Peyer's patch (tissue), 4 donors: ENCODE measurements around the gene TMTC4.

Experiments used
- POLR2A ChIP-seq, 2 donors: fragments of 450-650 bp; IDR thresholded peaks; one replicate each; pipeline ENCODE4 v1.5.1; 2017; ENCODE audit warnings: antibody characterized with exemption in 2 of 2, mild to moderate bottlenecking in 2 of 2, moderate library complexity in 2 of 2
- TF ChIP-seq, protein P1 (sequence below), 6 experiments: fragments of 450-650 bp in 4 of 6; fragments of 200-600 bp in 2 of 6; sonication (generic) in 1 of 6; IDR thresholded peaks; one replicate each; pipeline ENCODE4 v1.5.1; 2017 to 2019; ENCODE audit warnings: antibody characterized with exemption in 6 of 6, mild to moderate bottlenecking in 3 of 6, moderate library complexity in 1 of 6

DNA sequence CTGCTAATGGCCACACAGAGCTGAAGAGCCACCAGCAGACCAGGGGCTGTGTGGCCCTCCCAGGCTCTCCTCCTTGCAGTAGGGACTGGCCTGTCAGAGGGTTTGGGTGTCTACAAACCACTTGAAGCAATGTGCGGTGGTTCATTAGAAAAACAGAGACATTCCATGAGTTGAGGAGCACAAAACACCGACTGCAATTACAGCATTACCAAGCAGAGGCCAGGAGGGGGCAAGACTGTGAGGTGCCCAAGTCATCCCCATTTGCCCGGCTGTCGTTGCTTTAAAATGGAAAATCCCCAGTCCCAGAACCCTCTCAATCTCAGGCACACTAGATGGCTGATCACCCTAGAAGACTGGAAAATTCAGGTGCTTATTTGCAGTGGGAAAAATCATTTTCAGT lies 15.0 kb downstream of the TMTC4 start:
- TF ChIP-seq, protein P1, sequence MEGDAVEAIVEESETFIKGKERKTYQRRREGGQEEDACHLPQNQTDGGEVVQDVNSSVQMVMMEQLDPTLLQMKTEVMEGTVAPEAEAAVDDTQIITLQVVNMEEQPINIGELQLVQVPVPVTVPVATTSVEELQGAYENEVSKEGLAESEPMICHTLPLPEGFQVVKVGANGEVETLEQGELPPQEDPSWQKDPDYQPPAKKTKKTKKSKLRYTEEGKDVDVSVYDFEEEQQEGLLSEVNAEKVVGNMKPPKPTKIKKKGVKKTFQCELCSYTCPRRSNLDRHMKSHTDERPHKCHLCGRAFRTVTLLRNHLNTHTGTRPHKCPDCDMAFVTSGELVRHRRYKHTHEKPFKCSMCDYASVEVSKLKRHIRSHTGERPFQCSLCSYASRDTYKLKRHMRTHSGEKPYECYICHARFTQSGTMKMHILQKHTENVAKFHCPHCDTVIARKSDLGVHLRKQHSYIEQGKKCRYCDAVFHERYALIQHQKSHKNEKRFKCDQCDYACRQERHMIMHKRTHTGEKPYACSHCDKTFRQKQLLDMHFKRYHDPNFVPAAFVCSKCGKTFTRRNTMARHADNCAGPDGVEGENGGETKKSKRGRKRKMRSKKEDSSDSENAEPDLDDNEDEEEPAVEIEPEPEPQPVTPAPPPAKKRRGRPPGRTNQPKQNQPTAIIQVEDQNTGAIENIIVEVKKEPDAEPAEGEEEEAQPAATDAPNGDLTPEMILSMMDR (IDR thresholded peaks at IDR 0.05), result no peak
- TF ChIP-seq POLR2A (IDR thresholded peaks at IDR 0.05), result no peak
